Measurements from ENCODE around the gene RASL11A.
"Not testable (repeated sequence)": the region's sequence is repeated elsewhere in the genome, so short reads cannot be mapped to it uniquely, and the experiment has no call there.

The RASL11A gene

DNA sequence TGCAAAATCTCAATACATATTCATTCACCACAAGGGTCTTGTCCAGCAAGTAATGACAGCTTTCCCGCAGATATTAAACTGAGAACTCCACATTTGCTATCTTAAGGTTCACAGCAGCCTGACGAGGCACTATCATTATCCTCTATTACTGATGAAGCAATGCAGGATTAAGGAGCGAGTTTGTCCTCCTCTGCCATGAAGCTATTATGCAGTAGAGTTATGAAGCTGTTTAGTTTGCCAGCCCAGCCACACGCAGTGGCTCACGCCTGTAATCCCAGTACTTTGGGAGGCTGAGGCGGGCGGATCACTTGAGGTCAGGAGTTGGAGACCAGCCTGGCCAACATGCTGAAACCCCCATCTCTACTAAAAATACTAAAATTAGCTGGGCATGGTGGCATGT, 29.8 kb downstream of the RASL11A start:
- not testable (repeated sequence) for H3K4me1 Mint-ChIP-seq (ENCODE audit: low read depth); H3K36me3 Mint-ChIP-seq (ENCODE audit: low read depth); H3K9me3 Mint-ChIP-seq

DNA sequence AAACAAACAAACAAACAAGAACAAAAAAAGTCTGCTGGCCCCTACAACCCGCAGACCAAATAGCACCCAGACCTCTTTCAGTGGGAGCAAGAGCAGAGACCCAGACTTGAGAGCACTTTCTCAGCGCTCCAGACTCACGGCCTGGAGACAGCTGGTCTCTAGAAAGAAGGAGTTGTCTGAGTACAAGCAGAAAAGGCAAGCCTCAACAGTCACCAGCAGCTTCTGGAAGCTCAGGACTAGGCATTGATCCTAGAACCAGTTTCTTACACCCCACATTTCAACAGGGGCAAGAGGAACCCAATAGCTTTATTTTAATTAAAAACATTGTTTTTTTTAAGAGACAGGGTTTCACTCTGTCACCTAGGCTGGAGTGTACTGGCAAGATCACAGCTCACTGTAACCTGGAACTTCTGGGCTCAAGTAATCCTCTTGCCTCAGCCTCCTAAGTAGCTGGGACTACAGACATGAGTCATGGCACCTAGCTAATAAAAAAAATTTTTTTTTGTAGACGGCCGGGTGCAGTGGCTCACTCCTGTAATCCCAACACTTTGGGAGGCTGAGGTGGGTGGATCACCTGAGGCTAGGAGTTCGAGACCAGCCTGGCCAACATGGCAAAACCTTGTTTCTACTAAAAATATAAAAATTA, 30.4 kb downstream of the RASL11A start:
- Mint-ChIP-seq H3K27me3 (ENCODE audit: low read depth) (peaks cover 7% of the 10 kb centered on the region), H3K27ac (no peak overlapping the region), H3K4me1 (ENCODE audit: low read depth) (peaks cover 8% of the 10 kb centered on the region), H3K36me3 (ENCODE audit: low read depth) (no peaks in the 10 kb centered on the region), H3K9me3 (peaks cover 9% of the 10 kb centered on the region), H3K4me3 (no peak overlapping the region)

More for the DNA sequence above, 29.8 kb downstream of the RASL11A start:
- not testable (repeated sequence) for H3K27ac Mint-ChIP-seq; H3K27me3 Mint-ChIP-seq (ENCODE audit: low read depth); H3K4me3 Mint-ChIP-seq

DNA sequence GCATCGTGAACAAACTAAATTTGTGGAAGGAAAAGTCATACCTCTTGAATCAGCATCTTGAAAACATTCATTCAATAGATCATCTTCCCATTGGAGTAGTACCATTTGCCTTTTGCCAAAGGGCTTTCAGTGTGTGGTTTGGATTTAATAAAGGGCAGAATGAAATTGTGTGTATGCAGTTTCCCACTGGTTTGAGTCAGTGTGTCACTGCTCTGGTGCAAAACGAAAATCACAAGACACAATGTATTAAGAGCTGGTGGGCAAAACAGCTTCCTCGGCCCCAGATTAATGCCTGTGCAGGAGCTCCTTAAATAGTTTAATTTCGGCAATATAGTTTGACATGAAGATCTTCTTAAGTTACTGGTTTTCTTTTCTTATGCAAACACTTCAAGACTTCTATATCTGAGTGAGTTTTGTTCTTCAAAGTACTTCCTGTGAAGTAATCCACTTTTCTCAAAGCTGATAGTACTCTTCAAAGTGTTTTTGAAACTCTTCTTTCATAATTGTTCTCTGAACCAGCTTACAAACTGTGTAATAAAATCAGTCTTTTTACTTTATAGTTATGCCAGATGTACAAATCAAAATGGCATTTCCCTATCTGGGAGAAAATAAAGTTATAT, 32.1 kb downstream of the RASL11A start:
- Mint-ChIP-seq H3K27me3 (ENCODE audit: low read depth) (peaks cover 7% of the 10 kb centered on the region), H3K4me1 (ENCODE audit: low read depth) (peaks cover 8% of the 10 kb centered on the region), H3K4me3 (no peak overlapping the region), H3K9me3 (peaks cover 9% of the 10 kb centered on the region), H3K36me3 (ENCODE audit: low read depth) (no peaks in the 10 kb centered on the region), H3K27ac (no peak overlapping the region)

DNA sequence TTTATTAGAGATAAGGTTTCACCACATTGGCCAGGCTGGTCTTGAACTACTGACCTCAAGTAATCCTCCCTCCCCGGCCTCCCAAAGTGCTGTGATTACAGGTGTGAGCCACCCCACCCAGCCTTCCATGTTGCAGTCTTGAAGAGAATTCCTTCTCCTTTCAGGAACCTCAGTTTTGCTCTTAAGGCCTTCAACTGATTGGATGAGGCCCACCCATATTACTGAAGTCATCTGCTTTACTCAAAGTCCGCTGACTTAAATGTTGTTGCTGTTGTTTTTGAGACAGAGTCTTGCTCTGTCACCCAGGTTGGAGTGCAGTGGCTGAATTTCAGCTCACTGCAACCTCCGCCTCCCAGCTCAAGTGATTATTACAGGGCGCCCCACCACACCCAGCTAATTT, 33.5 kb downstream of the RASL11A start:
- Mint-ChIP-seq H3K27me3 (ENCODE audit: low read depth) (peaks cover 3% of the 10 kb centered on the region), H3K36me3 (ENCODE audit: low read depth) (no peaks in the 10 kb centered on the region), H3K27ac (no peak overlapping the region), H3K9me3 (peaks cover 9% of the 10 kb centered on the region), H3K4me1 (ENCODE audit: low read depth) (peaks cover 8% of the 10 kb centered on the region), H3K4me3 (no peak overlapping the region)

DNA sequence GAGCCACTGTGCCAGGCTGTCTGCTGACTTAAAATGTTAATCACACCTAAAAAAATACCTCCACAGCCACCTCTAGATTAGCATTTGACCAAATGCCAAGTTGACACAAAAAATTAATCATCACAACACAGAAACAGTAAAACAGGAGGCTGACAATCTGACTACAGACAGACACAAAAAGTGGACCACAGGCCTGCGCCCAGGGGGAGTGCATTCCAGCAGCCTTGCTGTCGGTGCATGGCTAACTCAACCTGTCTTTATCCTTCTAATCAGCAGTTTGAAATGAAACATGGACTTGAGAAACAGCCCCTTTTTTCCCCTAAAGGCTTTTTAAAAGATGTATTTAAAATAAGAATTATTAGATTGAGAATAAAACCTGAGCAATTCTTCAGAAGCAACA, 34.0 kb downstream of the RASL11A start:
- no peaks in the 10 kb centered on the region for H3K36me3 Mint-ChIP-seq (ENCODE audit: low read depth)
- H3K9me3 Mint-ChIP-seq = peaks cover 9% of the 10 kb centered on the region
- H3K4me3 Mint-ChIP-seq = no peak overlapping the region
- H3K27me3 Mint-ChIP-seq (ENCODE audit: low read depth) = peaks cover 3% of the 10 kb centered on the region
- H3K4me1 Mint-ChIP-seq (ENCODE audit: low read depth) = peaks cover 8% of the 10 kb centered on the region
- H3K27ac Mint-ChIP-seq = no peak overlapping the region

DNA sequence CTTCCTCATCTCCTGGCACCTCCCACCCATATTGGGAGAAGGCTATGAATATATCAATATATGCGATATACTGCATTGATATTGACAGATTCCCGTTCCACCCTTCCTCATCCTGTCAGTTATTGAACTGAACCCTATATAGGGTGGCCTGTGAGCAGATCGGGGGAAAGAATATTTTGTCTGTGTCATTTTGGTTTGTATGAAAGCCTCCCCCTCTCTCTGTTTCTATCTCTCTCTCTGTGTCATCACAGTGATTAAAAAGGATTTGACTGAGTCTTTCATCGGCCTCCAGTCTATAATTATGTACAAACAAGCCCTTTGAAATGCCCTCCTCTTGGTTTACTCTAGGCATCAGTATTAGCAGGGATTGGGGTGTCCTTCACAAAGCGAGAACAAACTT, 35.7 kb downstream of the RASL11A start:
- peaks cover 8% of the 10 kb centered on the region for H3K4me1 Mint-ChIP-seq (ENCODE audit: low read depth)
- no peak overlapping the region for H3K4me3 Mint-ChIP-seq
- H3K36me3 Mint-ChIP-seq (ENCODE audit: low read depth) = no peaks in the 10 kb centered on the region

DNA sequence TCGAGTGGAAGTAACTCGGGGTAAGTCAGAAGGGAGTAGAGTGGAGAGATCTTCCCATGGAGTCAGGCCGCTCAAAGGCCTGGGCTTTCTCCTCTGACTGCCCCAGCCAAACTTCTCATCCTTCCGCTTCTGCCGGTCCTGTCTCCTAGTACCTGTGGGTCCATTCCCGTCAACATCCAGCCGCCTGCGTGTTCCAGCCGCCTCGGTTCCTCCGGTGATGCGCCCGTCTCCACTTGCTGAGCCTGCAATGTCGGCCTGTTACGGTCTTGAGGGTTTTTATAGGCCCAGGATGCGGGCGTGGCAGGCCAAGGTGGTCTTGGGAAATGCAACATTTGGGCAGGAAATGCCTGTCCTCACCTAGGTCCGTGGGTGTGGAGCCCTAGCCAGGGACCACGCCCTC, 38.3 kb downstream of the RASL11A start:
- no peaks in the 10 kb centered on the region for H3K36me3 Mint-ChIP-seq (ENCODE audit: low read depth)
- H3K27me3 Mint-ChIP-seq (ENCODE audit: low read depth) = peaks cover 13% of the 10 kb centered on the region
- no peak overlapping the region for H3K27ac Mint-ChIP-seq
- H3K4me3 Mint-ChIP-seq = no peak overlapping the region
- no peaks in the 10 kb centered on the region for H3K9me3 Mint-ChIP-seq
- H3K4me1 Mint-ChIP-seq (ENCODE audit: low read depth) = no peaks in the 10 kb centered on the region

More for the DNA sequence above, 35.7 kb downstream of the RASL11A start:
- Mint-ChIP-seq H3K27ac (no peak overlapping the region), H3K9me3 (peaks cover 9% of the 10 kb centered on the region), H3K27me3 (ENCODE audit: low read depth) (peaks cover 3% of the 10 kb centered on the region)

DNA sequence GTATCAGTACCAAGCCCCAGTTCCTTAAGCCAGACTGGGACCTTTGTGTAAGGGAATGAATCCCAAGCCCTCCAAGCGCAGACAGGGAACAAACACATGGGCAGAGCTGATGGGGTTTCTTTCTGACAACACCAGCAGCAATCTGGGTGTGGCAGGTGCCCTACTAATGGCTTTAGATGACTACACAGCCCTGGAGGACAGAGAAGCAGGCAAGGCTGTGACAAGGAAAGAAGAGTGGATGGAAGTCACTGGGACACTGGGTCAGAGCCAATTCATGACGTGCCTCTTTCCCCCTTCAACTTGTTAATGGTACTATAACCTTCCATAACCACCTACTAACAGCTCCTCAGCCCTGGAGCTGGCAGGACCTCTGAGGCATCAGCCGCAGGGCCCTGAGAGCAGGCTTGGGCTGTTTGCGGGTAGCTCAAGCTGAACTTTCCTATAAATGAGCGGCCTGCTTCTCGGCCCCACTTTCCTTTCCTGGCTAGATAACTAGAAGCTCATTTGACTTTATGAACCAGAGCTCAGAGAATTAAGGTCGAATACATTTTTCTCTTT, 38.9 kb downstream of the RASL11A start:
- no peaks in the 10 kb centered on the region for H3K36me3 Mint-ChIP-seq (ENCODE audit: low read depth)
- H3K27me3 Mint-ChIP-seq (ENCODE audit: low read depth) = peaks cover 13% of the 10 kb centered on the region
- no peak overlapping the region for H3K27ac Mint-ChIP-seq
- no peak overlapping the region for H3K4me3 Mint-ChIP-seq
- no peaks in the 10 kb centered on the region for H3K9me3 Mint-ChIP-seq
- no peaks in the 10 kb centered on the region for H3K4me1 Mint-ChIP-seq (ENCODE audit: low read depth)

DNA sequence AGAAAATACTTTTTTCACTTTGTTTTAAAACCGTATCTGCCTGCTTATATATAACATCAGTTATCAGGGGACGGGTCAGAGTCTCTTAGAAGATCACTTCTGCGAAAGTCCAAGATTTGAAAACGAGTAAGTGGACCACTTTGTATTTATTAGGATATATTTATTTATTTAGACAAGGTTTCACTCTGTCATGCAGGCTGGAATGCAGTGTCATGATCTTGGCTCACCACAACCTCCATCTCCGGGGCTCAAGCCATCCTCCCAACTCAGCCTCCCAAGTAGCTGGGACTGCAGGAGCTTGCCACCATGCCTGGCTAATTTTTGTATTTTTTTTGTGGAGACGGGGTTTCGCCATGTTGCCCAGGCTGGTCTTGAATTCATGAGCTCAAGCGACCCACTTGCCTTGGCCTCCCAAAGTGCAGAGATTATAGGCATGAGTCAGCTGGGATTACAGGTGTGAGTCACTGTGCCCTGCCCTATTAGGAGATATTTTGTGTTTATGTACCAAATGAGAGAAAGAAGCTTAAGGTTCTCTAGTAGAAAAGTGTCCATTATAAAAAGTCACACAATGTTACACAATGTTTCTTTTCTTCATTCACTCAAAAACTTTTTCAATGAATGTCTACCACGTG, 39.5 kb downstream of the RASL11A start:
- Mint-ChIP-seq H3K27me3 (ENCODE audit: low read depth) (peaks cover 13% of the 10 kb centered on the region), H3K36me3 (ENCODE audit: low read depth) (no peaks in the 10 kb centered on the region), H3K4me3 (no peak overlapping the region), H3K9me3 (no peaks in the 10 kb centered on the region), H3K27ac (no peak overlapping the region), H3K4me1 (ENCODE audit: low read depth) (no peaks in the 10 kb centered on the region)

DNA sequence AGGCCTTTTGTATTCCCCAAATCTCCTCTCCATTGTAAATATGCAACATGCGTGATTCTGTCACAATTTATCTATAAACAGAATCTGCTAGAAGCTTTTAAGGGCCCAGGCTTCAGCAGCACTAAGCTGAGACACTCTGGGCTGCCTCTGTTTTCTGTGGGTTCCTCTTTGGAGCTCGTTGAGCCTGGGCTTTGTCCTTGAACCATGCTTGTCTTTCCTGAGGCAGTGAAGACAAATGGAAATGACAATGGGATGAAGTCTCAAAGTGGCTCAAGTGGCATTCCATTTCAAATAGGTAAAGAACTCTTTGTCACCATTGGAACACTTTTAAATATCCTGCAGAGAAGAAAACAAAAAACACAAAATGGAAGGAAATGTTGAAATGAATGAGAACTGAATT, 40.3 kb downstream of the RASL11A start:
- Mint-ChIP-seq H3K4me1 (ENCODE audit: low read depth) (no peaks in the 10 kb centered on the region), H3K27me3 (ENCODE audit: low read depth) (peaks cover 13% of the 10 kb centered on the region), H3K9me3 (no peaks in the 10 kb centered on the region), H3K36me3 (ENCODE audit: low read depth) (no peaks in the 10 kb centered on the region), H3K4me3 (no peak overlapping the region), H3K27ac (no peak overlapping the region)

DNA sequence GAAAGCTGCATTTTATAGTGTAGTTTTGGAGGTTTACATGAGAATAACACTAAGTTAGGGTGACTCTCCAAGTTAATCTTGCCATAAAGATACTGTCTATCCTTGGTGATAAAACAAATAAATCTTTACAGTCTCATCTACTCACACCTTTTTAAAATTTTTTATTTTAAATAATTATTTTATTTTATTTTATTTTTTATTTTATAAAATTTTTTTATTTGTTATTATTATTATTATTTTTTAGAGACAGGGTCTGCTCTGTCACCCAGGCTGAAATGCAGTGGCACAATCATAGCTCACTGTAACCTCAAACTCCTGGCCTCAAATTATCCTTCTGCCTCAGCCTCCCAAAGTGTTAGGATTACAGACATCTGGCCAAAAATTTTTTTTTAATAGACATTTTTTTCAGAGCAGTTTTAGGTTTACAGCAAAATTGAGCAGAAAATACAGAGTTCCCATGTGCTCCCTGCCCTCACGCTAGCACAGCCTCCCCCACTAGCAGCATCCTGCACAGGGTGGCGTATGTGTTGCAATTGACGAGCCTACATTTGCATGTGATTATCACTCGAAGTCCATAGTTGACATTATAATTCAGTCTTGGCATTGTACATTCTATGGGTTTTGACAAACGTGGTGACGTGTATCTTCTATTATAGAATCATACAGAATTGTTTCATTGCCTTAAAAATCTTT, 41.0 kb downstream of the RASL11A start:
- H3K27me3 Mint-ChIP-seq (ENCODE audit: low read depth) = peaks cover 19% of the 10 kb centered on the region
- H3K9me3 Mint-ChIP-seq = no peaks in the 10 kb centered on the region
- no peak overlapping the region for H3K4me3 Mint-ChIP-seq
- H3K27ac Mint-ChIP-seq = no peak overlapping the region
- no peaks in the 10 kb centered on the region for H3K36me3 Mint-ChIP-seq (ENCODE audit: low read depth)
- no peaks in the 10 kb centered on the region for H3K4me1 Mint-ChIP-seq (ENCODE audit: low read depth)

DNA sequence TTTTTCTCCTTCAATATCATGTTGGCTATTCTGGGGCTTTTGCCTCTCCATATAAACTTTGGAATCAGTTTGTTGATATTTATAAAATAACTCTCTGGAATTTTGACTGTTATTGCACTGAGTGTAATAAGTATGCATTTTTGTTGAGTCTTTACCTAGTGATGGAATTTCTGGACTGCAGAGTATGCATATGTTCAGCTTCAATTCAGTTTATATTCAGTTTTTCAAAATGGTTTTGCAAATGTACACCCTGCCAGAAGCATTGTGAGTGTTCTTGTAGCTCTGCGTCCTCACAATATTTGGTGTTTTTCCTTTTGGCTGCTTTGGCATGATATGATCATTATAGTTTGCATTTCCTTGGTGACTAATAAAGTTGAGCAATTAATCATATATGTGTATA, 43.1 kb downstream of the RASL11A start:
- no peaks in the 10 kb centered on the region for H3K4me1 Mint-ChIP-seq (ENCODE audit: low read depth)
- no peak overlapping the region for H3K4me3 Mint-ChIP-seq
- no peak overlapping the region for H3K27ac Mint-ChIP-seq
- no peaks in the 10 kb centered on the region for H3K9me3 Mint-ChIP-seq
- no peaks in the 10 kb centered on the region for H3K36me3 Mint-ChIP-seq (ENCODE audit: low read depth)
- H3K27me3 Mint-ChIP-seq (ENCODE audit: low read depth) = peaks cover 23% of the 10 kb centered on the region

DNA sequence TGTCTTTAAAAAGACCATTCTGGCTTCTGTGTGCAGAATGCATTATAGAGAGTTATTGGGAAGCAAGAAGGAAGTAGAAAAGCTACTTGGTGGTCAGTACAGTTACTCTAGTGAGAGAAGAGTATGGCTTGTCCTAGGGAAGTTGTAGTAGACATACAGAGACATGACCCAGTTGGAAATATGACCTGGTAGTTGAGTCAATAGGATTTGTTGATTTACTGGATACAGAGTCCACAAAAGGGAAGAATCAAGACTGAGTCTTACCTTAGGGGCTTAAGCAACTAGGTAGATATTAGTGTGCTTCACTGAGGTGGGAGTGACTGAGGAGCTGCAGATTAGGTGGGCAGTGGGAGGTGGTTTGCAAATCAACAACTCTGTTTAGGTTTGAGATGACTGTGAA, 48.8 kb downstream of the RASL11A start:
- Mint-ChIP-seq H3K4me3 (no peak overlapping the region), H3K4me1 (ENCODE audit: low read depth) (no peaks in the 10 kb centered on the region), H3K9me3 (no peaks in the 10 kb centered on the region), H3K36me3 (ENCODE audit: low read depth) (no peaks in the 10 kb centered on the region), H3K27me3 (ENCODE audit: low read depth) (peaks cover 13% of the 10 kb centered on the region), H3K27ac (no peak overlapping the region)

DNA sequence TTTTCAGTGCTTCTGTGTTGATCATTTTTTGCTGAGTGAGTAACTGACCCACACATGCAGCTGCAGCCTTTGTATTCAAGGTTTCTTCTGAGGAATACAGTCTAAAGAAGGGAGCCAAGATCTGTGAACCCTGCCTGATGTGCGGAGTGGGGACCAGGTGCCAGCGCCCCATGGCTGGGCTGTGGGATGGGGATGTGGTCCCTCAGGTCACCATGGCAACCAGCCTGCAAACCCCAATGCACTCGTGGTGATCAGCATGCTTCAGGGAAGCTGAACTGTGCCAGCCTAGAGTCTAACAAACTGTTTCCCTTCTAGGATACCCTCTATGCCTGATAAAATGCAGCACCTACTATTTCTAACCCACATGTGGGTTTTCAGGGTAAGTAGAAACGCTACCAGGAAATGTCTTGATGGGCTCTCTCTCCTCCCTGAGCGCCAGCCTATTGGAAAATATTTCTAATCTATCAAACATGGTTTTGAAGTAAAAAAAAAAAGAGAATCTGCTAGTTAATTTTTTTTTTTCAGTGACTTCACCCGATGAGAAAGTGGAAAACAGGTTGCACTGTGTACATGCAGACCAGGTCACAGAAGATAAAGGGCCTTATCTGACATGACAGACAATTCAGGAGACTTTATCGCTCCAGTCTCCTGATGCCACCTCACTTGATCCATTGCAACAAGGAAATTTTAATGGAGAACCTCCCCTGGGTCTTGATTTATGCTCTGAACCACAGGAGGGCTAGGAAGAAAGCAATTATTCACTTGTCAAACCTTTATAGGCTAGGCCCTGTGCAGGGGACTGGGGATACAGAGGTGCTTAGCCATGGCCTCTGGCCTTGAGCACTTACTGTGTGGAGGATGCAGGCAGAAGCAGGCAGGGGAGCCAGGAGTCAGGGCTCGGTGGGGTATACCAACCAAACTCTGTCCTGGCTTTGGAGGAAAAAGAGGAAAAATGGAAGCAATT, 51.1 kb downstream of the RASL11A start:
- Mint-ChIP-seq H3K36me3 (ENCODE audit: low read depth) (no peaks in the 10 kb centered on the region), H3K27me3 (ENCODE audit: low read depth) (peaks cover 6% of the 10 kb centered on the region), H3K27ac (no peak overlapping the region), H3K4me3 (no peak overlapping the region), H3K4me1 (ENCODE audit: low read depth) (no peaks in the 10 kb centered on the region), H3K9me3 (no peaks in the 10 kb centered on the region)

Data from T-helper 1 cell treated with Interleukin-12 subunit alpha and Interleukin-12 subunit beta and Interleukin-4 antibody, amounts not matched to agents 30 μg/mL and 1 μg/mL, for 36 hours (primary cell).